Fibroblast of lung (primary cell): ENCODE data around the gene CARS2. TPM values are rescaled to one million over a fixed set of nuclear protein-coding genes. Genes with fewer than 3 reads are reported as not detected.

Experiments used
- DNase-seq, 2 donors: peaks; one replicate each; pipeline versions ENCODE4 v3.0.0 to v3.0.0-alpha.2; 2010; ENCODE audit warnings: low read depth in 2 of 2
- H2AFZ ChIP-seq: 2 replicates; pipeline ENCODE4 v1.5.1; 2012; ENCODE audit warnings: low read length, control low read depth, inconsistent platforms
- H3K27ac ChIP-seq: 2 replicates; pipeline ENCODE4 v1.5.1; 2011; ENCODE audit warnings: low read length, control low read depth; ENCODE audit not compliant: insufficient read depth
- H3K27me3 ChIP-seq: 2 replicates; pipeline ENCODE4 v1.5.1; 2011; ENCODE audit warnings: mild to moderate bottlenecking, low read length; ENCODE audit not compliant: control insufficient read depth, insufficient read depth
- H3K36me3 ChIP-seq: 2 replicates; pipeline ENCODE4 v1.5.1; 2011; ENCODE audit warnings: low read length; ENCODE audit not compliant: control insufficient read depth, insufficient read depth
- H3K4me1 ChIP-seq: 2 replicates; pipeline ENCODE4 v1.5.1; 2011; ENCODE audit warnings: low read length; ENCODE audit not compliant: control insufficient read depth, insufficient read depth; ENCODE audit errors: extremely low read depth
- H3K4me2 ChIP-seq: 2 replicates; pipeline ENCODE4 v1.5.1; 2011; ENCODE audit warnings: low read length, control low read depth; ENCODE audit not compliant: insufficient read depth; ENCODE audit errors: extremely low read depth
- H3K4me3 ChIP-seq, 4 experiments: fragments of 200-600 bp in 1 of 4; sonication (generic) in 1 of 4; replicated peaks in 1 of 4; 2 replicates each; pipeline ENCODE4 v1.5.1; 2011 to 2016; ENCODE audit warnings: low read length in 4 of 4, low read depth in 3 of 4, mild to moderate bottlenecking in 3 of 4, control low read depth in 2 of 4, inconsistent platforms in 1 of 4, mixed read lengths in 1 of 4; ENCODE audit not compliant: insufficient read depth in 1 of 4; ENCODE audit errors: control extremely low read depth in 1 of 4
- H3K79me2 ChIP-seq: 2 replicates; pipeline ENCODE4 v1.5.1; 2012; ENCODE audit warnings: mild to moderate bottlenecking, low read length, inconsistent platforms; ENCODE audit not compliant: control insufficient read depth, insufficient read depth
- H3K9ac ChIP-seq: 2 replicates; pipeline ENCODE4 v1.5.1; 2011; ENCODE audit warnings: mild to moderate bottlenecking, low read length, control low read depth; ENCODE audit not compliant: insufficient read depth
- H3K9me3 ChIP-seq: 2 replicates; pipeline ENCODE4 v1.5.1; 2012; ENCODE audit warnings: low read depth, low read length; ENCODE audit not compliant: control insufficient read depth, insufficient read depth
- H4K20me1 ChIP-seq: 2 replicates; pipeline ENCODE4 v1.5.1; 2011; ENCODE audit warnings: low read length; ENCODE audit not compliant: control insufficient read depth, insufficient read depth; ENCODE audit errors: extremely low read depth
- CTCF ChIP-seq, 2 donors: IDR thresholded peaks in 1 of 2; conservative IDR thresholded peaks in 1 of 2; 1 replicate in 1 of 2; 2 replicates in 1 of 2; pipeline ENCODE4 v1.5.1; 2011 to 2012; ENCODE audit warnings: low read length in 2 of 2, control low read depth in 1 of 2, inconsistent platforms in 1 of 2, low read depth in 1 of 2, mild to moderate bottlenecking in 1 of 2
- EZH2 ChIP-seq: IDR thresholded peaks from 2 replicates; pipeline ENCODE4 v1.5.1; 2012; ENCODE audit warnings: low read length, control low read depth, mild to moderate bottlenecking; ENCODE audit errors: missing control alignments
- polyA minus RNA-seq: library from RNA; depleted of rRNA, polyadenylated mRNA; stranded (reverse); fragments of >200 nt; gene quantifications from 2 replicates; pipeline ENCODE4 v1.2.3, GENCODE V29; 2011; ENCODE audit warnings: low replicate concordance
- polyA plus RNA-seq, 2 donors: library from polyadenylated mRNA; depleted of rRNA in 1 of 2; stranded (reverse) in 1 of 2; unstranded in 1 of 2; fragments of >200 nt; gene quantifications; 2 replicates each; pipeline ENCODE4 v1.2.1, GENCODE V29; 2011 to 2012; ENCODE audit warnings: missing spikeins in 1 of 2
- total RNA-seq: library from RNA; depleted of rRNA; stranded (reverse); fragments of >200 nt; gene quantifications from 2 replicates; pipeline ENCODE4 v1.2.1, GENCODE V29; 2014

The CARS2 gene, protein sequence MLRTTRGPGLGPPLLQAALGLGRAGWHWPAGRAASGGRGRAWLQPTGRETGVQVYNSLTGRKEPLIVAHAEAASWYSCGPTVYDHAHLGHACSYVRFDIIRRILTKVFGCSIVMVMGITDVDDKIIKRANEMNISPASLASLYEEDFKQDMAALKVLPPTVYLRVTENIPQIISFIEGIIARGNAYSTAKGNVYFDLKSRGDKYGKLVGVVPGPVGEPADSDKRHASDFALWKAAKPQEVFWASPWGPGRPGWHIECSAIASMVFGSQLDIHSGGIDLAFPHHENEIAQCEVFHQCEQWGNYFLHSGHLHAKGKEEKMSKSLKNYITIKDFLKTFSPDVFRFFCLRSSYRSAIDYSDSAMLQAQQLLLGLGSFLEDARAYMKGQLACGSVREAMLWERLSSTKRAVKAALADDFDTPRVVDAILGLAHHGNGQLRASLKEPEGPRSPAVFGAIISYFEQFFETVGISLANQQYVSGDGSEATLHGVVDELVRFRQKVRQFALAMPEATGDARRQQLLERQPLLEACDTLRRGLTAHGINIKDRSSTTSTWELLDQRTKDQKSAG
- total RNA-seq (123 and 127 TPM in 2 replicates), polyA plus RNA-seq (55.5 and 64.7 TPM in 2 replicates), polyA minus RNA-seq (33.3 and 39.2 TPM in 2 replicates)
- 54.6 and 70.9 TPM in 2 replicates for polyA plus RNA-seq (2012)

GRCh38 chr13:110705826-110706569 is at the start of gene CARS2:
TSS of gene CARS2 (minus strand) at chr13:110706116. CDS start at chr13:110706093, 23 bp downstream.
- H3K27ac ChIP-seq: peak within 1 kb of the TSS; percentile 93
- DNase-seq: peak; percentile 95 to 96

DNA sequence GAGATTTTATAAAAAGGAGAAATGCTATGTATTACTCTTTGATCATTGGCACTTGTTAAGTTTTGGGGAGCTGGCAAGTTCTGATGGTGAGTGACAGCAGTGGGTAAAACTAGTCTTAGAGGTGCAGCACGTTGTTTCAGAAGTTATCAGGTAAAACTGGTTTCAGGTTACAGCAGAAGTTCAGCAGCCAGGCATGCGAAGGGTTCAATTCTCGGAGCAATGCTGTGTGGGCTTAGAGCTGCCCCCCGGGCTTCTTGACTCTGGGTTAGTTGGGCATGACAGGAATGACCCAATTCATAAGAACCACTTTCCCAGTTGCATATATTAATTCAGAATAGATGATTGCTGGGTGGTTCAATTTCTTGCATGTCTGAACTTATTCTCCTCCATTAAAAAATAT is 42.4 kb upstream of the CARS2 start:
- Histone ChIP-seq H3K36me3 (no peaks in the 10 kb centered on the region), H3K27ac (no peak overlapping the region), H3K4me2 (no peak overlapping the region), H2AFZ (no peak overlapping the region), H3K9me3 (no peaks in the 10 kb centered on the region), H3K27me3 (no peaks in the 10 kb centered on the region), H4K20me1 (no peaks in the 10 kb centered on the region), H3K9ac (no peak overlapping the region), H3K79me2 (no peaks in the 10 kb centered on the region), H3K4me1 (no peaks in the 10 kb centered on the region), H3K4me3 (no peak overlapping the region)
- no peak for DNase-seq
- no peak for TF ChIP-seq CTCF (conservative IDR thresholded peaks at IDR 0.05 in 1 of 2, IDR thresholded peaks at IDR 0.05 in 1 of 2; ENCODE audit: low read depth in 1 of 2, low read length in 2 of 2)

More at GRCh38 chr13:110705826-110706569, at the start of gene CARS2:
- H3K9me3 ChIP-seq: no peaks in the 10 kb centered on the region
- peak within 1 kb of the TSS; percentile 69 for H2AFZ ChIP-seq
- TF ChIP-seq EZH2: no peak
- TF ChIP-seq CTCF (conservative IDR thresholded peaks at IDR 0.05 in 1 of 2, IDR thresholded peaks at IDR 0.05 in 1 of 2; ENCODE audit: low read depth in 1 of 2, low read length in 2 of 2): no peak
- H3K4me3 ChIP-seq: peak within 1 kb of the TSS; percentile 47 to 93 (median 67)
- no peaks in the 10 kb centered on the region for H4K20me1 ChIP-seq
- H3K27me3 ChIP-seq: no peaks in the 10 kb centered on the region
- H3K36me3 ChIP-seq: no peaks in the 10 kb centered on the region
- peak within 1 kb of the TSS; percentile 75 for H3K9ac ChIP-seq
- peak within 1 kb of the TSS; percentile 97 for H3K4me2 ChIP-seq
- peaks cover 25% of the 10 kb centered on the region for H3K4me1 ChIP-seq
- H3K79me2 ChIP-seq: peaks cover 21% of the 10 kb centered on the region

DNA sequence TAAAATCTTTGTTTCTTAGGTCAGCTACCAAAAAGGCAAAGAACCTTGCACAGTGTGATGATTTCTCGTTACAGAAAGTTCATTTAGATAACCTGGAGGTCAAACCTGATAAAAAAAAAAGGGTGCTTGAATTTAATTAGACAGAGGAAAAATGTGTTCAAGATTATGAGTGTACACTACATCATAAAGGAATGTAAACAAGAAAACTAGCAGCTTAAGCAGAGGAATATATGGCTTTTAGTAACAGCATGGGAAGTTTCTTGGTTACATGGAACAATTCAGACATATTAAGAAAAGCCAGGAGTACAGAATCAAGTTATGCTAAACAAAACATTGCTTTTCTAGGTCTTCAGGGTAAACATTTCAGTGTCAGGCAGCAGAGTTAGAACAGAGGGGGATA is 40.5 kb upstream of the CARS2 start:
- Histone ChIP-seq H3K27ac (no peak overlapping the region), H3K27me3 (no peaks in the 10 kb centered on the region), H2AFZ (peak overlapping the region; percentile 31), H3K79me2 (no peaks in the 10 kb centered on the region), H3K9me3 (no peaks in the 10 kb centered on the region), H3K4me1 (no peaks in the 10 kb centered on the region), H3K4me2 (no peak overlapping the region), H3K9ac (no peak overlapping the region), H4K20me1 (no peaks in the 10 kb centered on the region), H3K36me3 (no peaks in the 10 kb centered on the region), H3K4me3 (no peak overlapping the region)
- peak; percentile 7 to 25 for DNase-seq
- TF ChIP-seq CTCF (conservative IDR thresholded peaks at IDR 0.05 in 1 of 2, IDR thresholded peaks at IDR 0.05 in 1 of 2; ENCODE audit: low read depth in 1 of 2, low read length in 2 of 2) (no peak), EZH2 (no peak)
